Neuronal stem cell (in vitro differentiated cells): ENCODE results near the gene BCL2.

ENCODE experiments used
- DNase-seq: peaks from one replicate; pipeline ENCODE4 v3.0.0-alpha.2; 2013; ENCODE audit warnings: low spot score
- H2AFZ ChIP-seq: one replicate; pipeline ENCODE4 v1.6.1; 2013; ENCODE audit warnings: mild to moderate bottlenecking, low read length, inconsistent platforms
- H2AK5ac ChIP-seq: 2 replicates; pipeline ENCODE4 v1.6.1; 2013; ENCODE audit warnings: low read depth, mild to moderate bottlenecking, inconsistent platforms, low read length, moderate library complexity, mixed read lengths
- H2BK120ac ChIP-seq: 2 replicates; pipeline ENCODE4 v1.6.1; 2013; ENCODE audit warnings: low read depth, mild to moderate bottlenecking, inconsistent platforms, low read length, moderate library complexity, mixed read lengths
- H2BK12ac ChIP-seq: one replicate; pipeline ENCODE4 v1.6.1; 2013; ENCODE audit warnings: low read length, inconsistent platforms
- H2BK15ac ChIP-seq: 2 replicates; pipeline ENCODE4 v1.6.1; 2013; ENCODE audit warnings: mild to moderate bottlenecking, low read length, inconsistent platforms, mixed read lengths
- H2BK5ac ChIP-seq: one replicate; pipeline ENCODE4 v1.6.1; 2013; ENCODE audit warnings: inconsistent platforms, mild to moderate bottlenecking, low read length, moderate library complexity
- H3K14ac ChIP-seq: one replicate; pipeline ENCODE4 v1.6.1; 2013; ENCODE audit warnings: low read length, inconsistent platforms
- H3K18ac ChIP-seq: 2 replicates; pipeline ENCODE4 v1.6.1; 2013; ENCODE audit warnings: low read length, inconsistent platforms
- H3K23ac ChIP-seq: 2 replicates; pipeline ENCODE4 v1.6.1; 2013; ENCODE audit warnings: low read depth, mild to moderate bottlenecking, mixed read lengths, low read length, inconsistent platforms; ENCODE audit not compliant: poor library complexity
- H3K27ac ChIP-seq: replicated peaks from 3 replicates; pipeline ENCODE4 v1.5.1; 2013; ENCODE audit warnings: low read length, inconsistent platforms
- H3K27me3 ChIP-seq, 3 experiments: 2 replicates each; pipeline ENCODE4 v1.6.1; 2013; ENCODE audit warnings: low read length in 3 of 3, mild to moderate bottlenecking in 2 of 3, inconsistent platforms in 1 of 3, low read depth in 1 of 3, mixed read lengths in 1 of 3, moderate library complexity in 1 of 3; ENCODE audit not compliant: control insufficient read depth in 3 of 3, insufficient read depth in 3 of 3
- H3K36me3 ChIP-seq, 2 donors: replicated peaks in 1 of 2; 2 replicates each; pipeline ENCODE4 v1.6.1; 2013; ENCODE audit warnings: low read length in 2 of 2; ENCODE audit not compliant: control insufficient read depth in 2 of 2, insufficient read depth in 2 of 2
- H3K4ac ChIP-seq: 2 replicates; pipeline ENCODE4 v1.6.1; 2013; ENCODE audit warnings: inconsistent platforms, mild to moderate bottlenecking, low read length, moderate library complexity
- H3K4me1 ChIP-seq, 2 donors: 1 replicate in 1 of 2; 2 replicates in 1 of 2; pipeline ENCODE4 v1.6.1; 2013; ENCODE audit warnings: low read length in 2 of 2, low read depth in 1 of 2; ENCODE audit not compliant: control insufficient read depth in 2 of 2, insufficient read depth in 1 of 2
- H3K4me2 ChIP-seq: one replicate; pipeline ENCODE4 v1.6.1; 2013; ENCODE audit warnings: mild to moderate bottlenecking, low read length, inconsistent platforms; ENCODE audit not compliant: insufficient read depth, poor library complexity, severe bottlenecking
- H3K4me3 ChIP-seq, 2 donors: 2 replicates each; pipeline ENCODE4 v1.5.1; 2013; ENCODE audit warnings: low read length in 2 of 2, mild to moderate bottlenecking in 2 of 2, inconsistent platforms in 1 of 2, moderate library complexity in 1 of 2
- H3K79me1 ChIP-seq: one replicate; pipeline ENCODE4 v1.6.1; 2013; ENCODE audit warnings: low read depth, mild to moderate bottlenecking, inconsistent platforms, low read length, moderate library complexity
- H3K9ac ChIP-seq: one replicate; pipeline ENCODE4 v1.6.1; 2013; ENCODE audit warnings: mild to moderate bottlenecking, low read depth, low read length, inconsistent platforms; ENCODE audit not compliant: poor library complexity
- H3K9me3 ChIP-seq, 2 donors: replicated peaks in 1 of 2; 2 replicates each; pipeline versions ENCODE3 to v1.6.1; 2013; ENCODE audit warnings: low read length in 2 of 2, mild to moderate bottlenecking in 2 of 2, inconsistent platforms in 1 of 2, low read depth in 1 of 2, mixed read lengths in 1 of 2, moderate library complexity in 1 of 2; ENCODE audit not compliant: control insufficient read depth in 2 of 2, insufficient read depth in 1 of 2
- H4K8ac ChIP-seq: one replicate; pipeline ENCODE4 v1.6.1; 2013; ENCODE audit warnings: low read depth, mild to moderate bottlenecking, inconsistent platforms, low read length, moderate library complexity
- H4K91ac ChIP-seq: one replicate; pipeline ENCODE4 v1.6.1; 2013; ENCODE audit warnings: low read length, low read depth, mild to moderate bottlenecking, inconsistent platforms; ENCODE audit not compliant: poor library complexity
- WGBS, 2 donors: extraction: QIAGEN DNeasy Blood & Tissue Kit; methylation state at CpG; one replicate each; pipeline ENCODE4 v1.1.7; 2013; ENCODE audit warnings: missing lambda C conversion rate in 2 of 2, mixed read lengths in 1 of 2; ENCODE audit not compliant: insufficient read length in 2 of 2, insufficient replicate concordance in 1 of 2; ENCODE audit errors: extremely low coverage in 2 of 2; 5-methylcytosine and 5-hydroxymethylcytosine counted together

BCL2 gene

GRCh38 chr18:63197246-63197869 is 122.2 kb downstream of the BCL2 start:
- H3K27ac ChIP-seq, result no peak overlapping the region
- H3K79me1 ChIP-seq, result peaks cover 9% of the 10 kb centered on the region
- H3K4ac ChIP-seq, result no peak overlapping the region
- no peak overlapping the region for H3K4me2 ChIP-seq
- H4K91ac ChIP-seq, result no peak overlapping the region
- no peak overlapping the region for H2BK15ac ChIP-seq
- no CpG with 5 or more reads among the region's 8 CpGs for WGBS, 2 donors
- H2AK5ac ChIP-seq, result no peak overlapping the region
- H3K18ac ChIP-seq, result no peak overlapping the region
- H2AFZ ChIP-seq, result no peak overlapping the region
- DNase-seq, result no peak
- H3K14ac ChIP-seq, result no peak overlapping the region
- no peak overlapping the region for H3K4me3 ChIP-seq
- no peak overlapping the region for H2BK12ac ChIP-seq
- no peaks in the 10 kb centered on the region for H3K27me3 ChIP-seq
- peaks cover 0 to 7% of the 10 kb centered on the region in 2 donors for H3K9me3 ChIP-seq
- no peaks in the 10 kb centered on the region for H3K36me3 ChIP-seq
- H2BK5ac ChIP-seq, result no peak overlapping the region
- H2BK120ac ChIP-seq, result no peak overlapping the region
- H3K4me1 ChIP-seq, result peaks cover 5 to 6% of the 10 kb centered on the region in 2 donors
- no peak overlapping the region for H4K8ac ChIP-seq
- H3K23ac ChIP-seq, result no peak overlapping the region
- no peak overlapping the region for H3K9ac ChIP-seq

- no peak overlapping the region for H2BK15ac ChIP-seq
Observed at GRCh38 chr18:63195326-63196159, 124.0 kb downstream of the BCL2 start.

GRCh38 chr18:63192885-63193349 is 126.7 kb downstream of the BCL2 start:
- H3K9me3 ChIP-seq, result no peaks in the 10 kb centered on the region
- H2BK120ac ChIP-seq, result no peak overlapping the region
- no peak overlapping the region for H3K27ac ChIP-seq
- H3K9ac ChIP-seq, result no peak overlapping the region
- no CpG with 5 or more reads among the region's 3 CpGs for WGBS, 2 donors
- H2AFZ ChIP-seq, result no peak overlapping the region
- H3K4me2 ChIP-seq, result no peak overlapping the region
- H3K14ac ChIP-seq, result no peak overlapping the region
- H2BK15ac ChIP-seq, result no peak overlapping the region
- DNase-seq, result no peak
- H3K4me3 ChIP-seq, result no peak overlapping the region
- H3K23ac ChIP-seq, result no peak overlapping the region
- H3K36me3 ChIP-seq, result no peaks in the 10 kb centered on the region
- H3K79me1 ChIP-seq, result no peaks in the 10 kb centered on the region
- peaks cover 3 to 6% of the 10 kb centered on the region in 2 donors for H3K4me1 ChIP-seq
- H3K27me3 ChIP-seq, result no peaks in the 10 kb centered on the region
- no peak overlapping the region for H4K91ac ChIP-seq
- no peak overlapping the region for H2BK5ac ChIP-seq
- no peak overlapping the region for H3K4ac ChIP-seq
- H2BK12ac ChIP-seq, result no peak overlapping the region
- no peak overlapping the region for H2AK5ac ChIP-seq
- no peak overlapping the region for H4K8ac ChIP-seq
- H3K18ac ChIP-seq, result no peak overlapping the region

More at GRCh38 chr18:63195326-63196159, 124.0 kb downstream of the BCL2 start:
- no peak overlapping the region for H4K8ac ChIP-seq
- H3K4me3 ChIP-seq, result no peak overlapping the region
- no peak overlapping the region for H2BK5ac ChIP-seq
- no peak overlapping the region for H3K4ac ChIP-seq
- H2BK120ac ChIP-seq, result no peak overlapping the region
- H2BK12ac ChIP-seq, result no peak overlapping the region
- no CpG with 5 or more reads among the region's 4 CpGs for WGBS, 2 donors
- no peak for DNase-seq
- H3K23ac ChIP-seq, result no peak overlapping the region
- H3K27ac ChIP-seq, result no peak overlapping the region
- H3K14ac ChIP-seq, result no peak overlapping the region
- H3K36me3 ChIP-seq, result no peaks in the 10 kb centered on the region
- H3K4me2 ChIP-seq, result no peak overlapping the region
- no peak overlapping the region for H2AFZ ChIP-seq
- peaks cover 0 to 7% of the 10 kb centered on the region in 2 donors for H3K9me3 ChIP-seq
- H2AK5ac ChIP-seq, result no peak overlapping the region
- no peak overlapping the region for H3K18ac ChIP-seq
- no peaks in the 10 kb centered on the region for H3K27me3 ChIP-seq
- no peak overlapping the region for H3K9ac ChIP-seq
- H3K4me1 ChIP-seq, result peaks cover 5 to 6% of the 10 kb centered on the region in 2 donors
- H4K91ac ChIP-seq, result no peak overlapping the region
- H3K79me1 ChIP-seq, result peaks cover 9% of the 10 kb centered on the region
